ENCODE data around the gene RRP9.
"Not testable (repeated sequence)": the region's sequence is repeated elsewhere in the genome, so short reads cannot be mapped to it uniquely, and the experiment has no call there.

The RRP9 gene

GRCh38 chr3:51937014-51937413 is 4.7 kb downstream of the RRP9 start:
- DNase-seq = no peak

DNA sequence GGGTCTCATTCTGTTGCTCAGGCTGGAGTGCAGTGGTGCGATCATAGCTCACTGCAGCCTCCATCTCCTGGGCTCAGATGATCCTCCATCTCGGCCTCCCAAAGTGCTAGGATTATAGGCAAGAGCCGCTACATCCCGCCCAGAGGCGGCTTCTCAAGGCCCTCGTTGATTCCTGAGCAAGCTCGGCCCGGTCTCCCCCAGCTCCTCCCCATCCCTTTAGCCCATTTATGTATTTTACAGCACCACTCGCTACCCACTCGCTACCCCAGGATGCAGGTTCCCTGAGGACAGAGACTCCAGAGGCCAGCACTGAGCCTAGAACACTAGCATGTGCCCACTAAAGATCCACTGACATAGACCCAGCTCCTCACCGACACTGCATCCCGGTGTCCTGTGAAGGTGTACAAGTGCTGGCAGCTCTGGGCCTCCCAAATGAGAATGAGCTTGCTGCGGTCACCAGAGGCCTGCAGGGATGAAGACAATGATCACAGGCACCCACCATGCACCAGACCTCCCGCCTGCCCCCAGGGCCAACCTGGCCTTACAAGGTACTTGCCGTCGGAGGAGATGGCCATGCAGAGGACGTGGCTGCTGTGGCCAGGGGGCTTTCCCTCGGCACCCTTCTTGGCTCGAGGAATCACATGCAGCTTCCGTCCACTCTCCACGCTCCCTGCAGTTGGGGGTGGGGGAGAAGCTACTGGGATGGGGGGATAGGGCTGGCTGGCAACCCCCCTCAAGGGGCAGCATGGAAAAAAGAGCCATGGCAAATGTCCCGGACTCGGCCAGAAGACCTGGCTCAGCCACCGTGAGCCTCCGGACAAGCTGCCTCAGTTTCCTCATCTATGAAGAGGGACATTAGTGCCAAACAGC is 5.6 kb downstream of the RRP9 start:
- DNase-seq = no peak

DNA sequence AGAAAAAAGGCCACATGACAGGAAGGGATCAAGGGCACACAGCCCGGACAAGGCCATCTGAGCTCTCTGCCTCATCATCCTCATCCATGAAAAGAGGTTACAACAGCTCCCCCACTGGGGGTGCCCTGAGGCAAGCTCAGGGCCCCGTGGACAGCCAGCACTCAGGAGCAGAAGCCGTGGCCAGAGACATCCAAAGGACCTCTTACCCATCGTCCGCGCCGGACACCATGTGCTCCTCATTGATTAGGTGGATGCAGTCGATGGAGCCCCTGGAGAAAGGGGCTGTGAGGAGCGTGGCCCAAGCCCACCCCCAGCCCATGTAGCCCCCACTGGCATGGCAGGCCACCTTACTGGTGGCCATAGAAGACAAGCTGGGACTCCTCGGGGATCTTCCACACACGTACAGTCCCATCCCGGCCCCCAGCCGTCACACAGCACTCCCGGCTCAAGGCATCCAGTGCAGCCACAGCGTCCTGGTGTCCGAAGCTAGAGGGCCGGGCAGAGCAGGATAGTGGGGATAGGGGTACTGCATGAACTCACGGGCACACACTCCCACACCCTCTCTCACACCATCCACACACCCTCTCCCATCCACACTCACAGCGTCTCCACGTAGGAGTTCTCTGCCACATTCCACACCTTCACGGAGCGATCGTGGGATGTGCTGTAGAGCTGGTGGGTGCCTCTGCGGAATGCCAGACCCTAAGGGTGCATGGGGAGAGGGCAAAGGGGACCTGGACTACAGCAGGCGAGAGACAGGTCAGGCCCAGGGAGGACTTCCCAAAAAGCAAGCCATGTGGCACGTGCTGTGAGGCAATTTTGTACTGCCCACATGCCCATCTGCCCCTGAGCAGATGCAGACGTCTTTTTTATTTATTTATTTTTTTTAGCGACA is 6.5 kb downstream of the RRP9 start:
- DNase-seq = no peak

DNA sequence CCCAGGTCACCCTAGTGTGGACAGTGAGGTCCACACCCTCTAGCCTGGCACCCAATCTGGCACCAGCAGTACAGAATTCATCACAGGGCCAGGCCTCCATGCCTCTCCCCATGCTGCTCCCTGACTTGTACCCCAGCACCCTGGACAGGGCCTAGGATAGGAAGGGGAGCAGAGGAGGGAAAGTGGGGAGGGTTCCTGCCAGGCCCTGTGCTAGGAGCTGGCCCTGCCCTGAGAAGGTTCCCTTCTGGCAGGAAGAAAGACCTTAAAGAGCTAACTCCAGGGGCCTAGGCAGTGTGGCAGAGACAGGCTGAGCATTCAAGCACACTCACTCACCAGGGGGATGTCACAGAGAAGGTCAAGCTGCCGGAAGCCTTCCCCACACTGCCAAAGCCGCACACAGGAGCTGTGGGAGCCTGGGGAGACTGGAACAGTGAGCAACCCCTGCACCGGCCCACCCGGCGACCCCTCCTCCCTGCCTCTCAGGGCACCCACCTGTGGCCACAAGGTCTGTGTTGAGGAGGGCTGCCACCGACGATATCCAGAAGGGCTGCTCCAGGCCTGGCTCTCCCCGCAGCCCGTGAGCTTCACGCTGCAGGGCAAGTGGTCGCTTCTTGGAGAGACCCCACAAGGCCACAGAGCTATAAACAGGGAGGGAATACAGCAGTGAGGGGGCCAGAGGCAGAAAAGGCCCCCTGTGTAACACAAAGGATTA is 7.4 kb downstream of the RRP9 start:
- DNase-seq = no peak

- no peak for DNase-seq
Observed at GRCh38 chr3:51933471-51934138, 8.1 kb downstream of the RRP9 start.

DNA sequence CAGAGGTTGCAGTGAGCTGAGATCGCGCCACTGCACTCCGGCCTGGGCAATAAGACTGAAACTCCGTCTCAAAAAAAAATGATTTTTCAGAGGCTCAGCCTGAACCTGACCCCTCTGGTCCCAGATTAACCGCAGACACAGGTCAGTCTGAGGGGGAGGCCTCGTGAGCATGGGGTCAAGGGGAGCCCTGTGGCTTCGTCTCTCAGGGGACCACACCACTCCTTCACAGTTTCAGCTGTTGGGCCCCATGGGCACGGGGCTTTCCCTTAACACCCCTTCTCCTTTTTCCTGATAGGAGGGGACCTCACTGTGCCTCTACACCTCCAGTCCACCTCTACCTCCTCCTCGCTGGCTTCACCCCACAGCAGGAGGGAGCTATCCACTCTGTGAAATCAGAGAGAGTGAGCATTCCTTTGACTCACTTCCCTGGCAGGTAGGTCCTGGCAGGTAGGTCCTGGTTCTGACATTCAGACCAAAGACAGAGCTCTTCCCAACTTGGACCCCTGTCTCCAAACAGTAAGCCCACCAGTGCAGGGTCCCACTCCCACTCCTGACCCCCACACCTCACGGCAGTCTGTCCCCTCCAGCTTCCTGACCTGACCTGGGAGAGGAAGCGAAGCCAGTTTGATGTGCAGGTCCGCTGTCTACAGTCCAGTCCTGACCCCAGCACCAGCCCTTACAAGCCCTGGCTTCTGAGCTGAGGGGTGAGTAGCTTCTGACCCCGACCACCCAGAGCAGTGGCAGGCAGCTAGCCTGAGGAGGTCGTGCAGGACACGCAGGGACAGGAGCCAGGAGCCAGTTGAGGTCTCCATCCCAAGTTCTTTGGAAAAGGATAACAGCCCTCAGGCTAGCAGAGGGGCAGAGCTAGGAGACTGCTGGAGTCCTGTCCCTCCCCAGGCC is 9.0 kb downstream of the RRP9 start:
- DNase-seq = no peak

- DNase-seq = no peak
Observed at GRCh38 chr3:51931756-51932155, 9.9 kb downstream of the RRP9 start.

- DNase-seq = no peak
Observed at GRCh38 chr3:51930439-51930838, 11.3 kb downstream of the RRP9 start.

GRCh38 chr3:51929420-51930003 is 12.2 kb downstream of the RRP9 start:
- no peak for DNase-seq

DNA sequence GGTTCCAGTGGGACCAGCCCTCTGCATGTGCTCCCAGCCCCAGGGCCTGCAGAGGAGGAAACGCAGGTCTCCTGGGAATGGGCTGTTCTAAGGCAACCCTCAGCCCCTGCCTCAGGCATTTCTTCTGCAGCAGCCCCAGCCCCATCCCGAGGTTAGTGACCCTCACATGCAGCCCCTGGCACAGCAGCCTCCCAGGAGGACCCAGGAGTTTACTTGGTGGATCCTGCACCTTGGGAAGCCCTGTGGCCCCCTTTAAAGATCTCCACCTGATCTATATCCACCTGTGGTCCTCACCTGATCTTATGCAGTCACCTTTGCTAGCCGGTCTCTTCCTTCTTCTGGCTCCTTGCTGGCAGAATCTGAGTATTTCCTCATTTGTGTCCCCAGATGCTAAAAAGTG is 12.7 kb downstream of the RRP9 start:
- not testable (repeated sequence) for DNase-seq

DNA sequence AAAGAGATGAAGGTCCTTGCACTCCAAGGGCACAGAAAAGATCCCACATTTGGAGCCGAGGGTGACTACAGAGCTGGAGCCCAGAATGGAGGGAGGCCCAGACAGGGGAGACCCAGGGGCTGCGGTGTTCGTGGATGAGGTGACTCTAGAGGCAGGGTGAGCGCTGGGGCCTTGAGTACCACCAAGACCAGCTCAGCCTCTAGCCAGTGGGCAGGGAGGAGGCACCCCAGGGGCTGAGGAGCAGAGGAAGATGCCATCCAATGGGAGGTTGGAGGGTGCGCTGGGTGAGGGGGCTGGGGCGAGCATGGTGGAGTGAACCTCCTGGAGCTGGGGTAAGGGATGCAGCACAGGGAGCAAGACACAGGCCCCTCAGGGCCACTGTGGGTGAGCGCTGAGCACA is 13.3 kb downstream of the RRP9 start:
- no peak for DNase-seq

- no peak for DNase-seq
Observed at GRCh38 chr3:51927061-51927977, 14.4 kb downstream of the RRP9 start.

GRCh38 chr3:51921081-51921578 is 20.6 kb downstream of the RRP9 start:
- DNase-seq = no peak

GRCh38 chr3:51916418-51916817 is 25.3 kb downstream of the RRP9 start:
- DNase-seq = no peak

GRCh38 chr3:51908026-51908425 is 33.7 kb downstream of the RRP9 start:
- no peak for DNase-seq

DNA sequence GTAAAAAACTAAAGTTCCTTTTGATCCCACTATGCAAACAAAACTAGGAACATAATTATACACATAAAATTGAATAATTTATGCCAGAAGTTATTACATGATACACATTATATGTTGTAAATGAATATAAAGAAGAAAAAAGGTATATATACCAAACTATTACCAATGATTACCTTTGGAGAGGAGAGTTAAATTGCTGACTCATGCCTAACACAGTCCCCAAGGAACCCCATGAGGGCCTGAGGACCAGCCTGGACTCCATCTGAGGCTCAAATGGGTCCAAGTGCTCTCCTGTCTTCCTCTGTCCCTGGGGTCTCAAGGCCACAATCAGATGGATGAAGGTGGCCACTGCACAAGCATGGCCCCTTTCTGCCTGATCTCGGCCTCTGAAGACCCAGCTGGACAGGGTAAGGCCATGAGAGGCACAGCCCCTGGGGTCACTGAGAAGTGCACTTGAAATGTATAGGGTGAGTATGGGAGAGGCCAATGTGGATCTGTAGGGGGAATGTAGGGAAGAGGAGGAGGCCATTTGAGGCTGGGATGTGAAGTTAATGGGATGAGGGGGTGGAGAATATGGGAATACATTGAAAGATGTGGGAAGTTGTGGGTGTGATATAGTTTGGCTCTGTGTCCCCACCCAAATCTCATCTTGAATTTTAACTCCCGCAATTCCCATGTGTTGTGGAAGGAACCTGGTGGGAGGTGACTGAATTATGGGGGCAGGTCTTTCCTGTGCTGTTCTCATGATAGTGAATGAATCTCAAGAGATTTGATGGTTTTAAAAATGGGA is 37.5 kb downstream of the RRP9 start:
- DNase-seq = no peak

DNA sequence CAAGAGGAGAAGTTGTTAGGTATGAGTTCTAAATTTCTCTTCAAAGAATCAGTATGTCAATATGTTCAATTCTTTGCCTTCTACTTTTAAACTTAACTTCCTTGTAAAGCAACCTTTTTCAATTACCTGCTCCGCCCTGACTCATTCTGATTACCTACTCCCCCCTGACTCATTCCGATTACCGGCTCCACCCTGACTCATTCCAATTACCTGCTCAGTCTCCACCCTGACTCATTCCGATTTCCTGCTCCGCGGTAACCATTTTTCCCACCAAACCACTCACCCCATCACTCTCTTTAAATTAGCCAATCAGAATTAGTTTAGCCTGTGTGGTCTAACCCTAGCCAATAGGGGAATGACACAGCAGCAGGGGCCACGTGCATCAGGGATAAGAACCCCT is 39.3 kb downstream of the RRP9 start:
- not testable (repeated sequence) for DNase-seq

DNA sequence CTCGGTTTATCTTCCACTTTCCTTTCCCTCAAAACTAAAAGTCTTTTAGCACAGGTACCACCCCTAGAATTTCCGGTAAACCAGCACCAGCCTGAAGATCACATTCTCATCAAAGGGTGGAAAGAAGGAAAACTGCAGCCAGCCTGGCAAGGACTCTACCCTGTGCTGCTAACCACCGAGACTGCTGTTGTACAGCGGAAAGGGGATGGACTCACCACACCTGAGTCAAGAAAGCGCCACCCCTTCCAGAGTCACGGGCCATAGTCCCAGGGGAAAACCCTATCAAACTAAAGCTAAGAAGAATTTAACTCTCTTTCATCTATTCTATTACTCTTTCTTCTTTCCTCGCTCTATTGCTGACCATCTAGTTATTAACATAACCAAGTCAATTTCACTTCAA is 41.7 kb downstream of the RRP9 start:
- not testable (repeated sequence) for DNase-seq

DNA sequence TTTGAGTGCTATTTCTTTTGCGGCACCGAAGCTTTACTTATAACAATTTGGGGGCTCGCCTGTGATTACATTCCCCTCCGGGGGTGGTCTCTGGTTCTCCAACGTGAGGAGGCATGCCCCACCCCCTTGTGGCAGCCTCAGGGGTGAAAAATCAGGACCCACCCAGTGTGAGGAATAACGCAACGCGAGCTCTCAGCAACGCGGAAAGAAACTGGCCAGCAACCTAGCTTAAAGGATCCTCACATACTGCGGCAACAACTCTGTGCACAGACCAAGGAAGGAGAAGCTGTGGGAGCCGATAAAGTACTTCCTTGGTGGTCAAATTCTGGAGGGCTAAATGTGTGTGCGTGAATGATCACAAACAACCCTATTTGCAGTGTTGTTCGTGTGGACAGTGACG is 44.3 kb downstream of the RRP9 start:
- no peak for DNase-seq

All from bone marrow (tissue), 2 donors.